CD4-positive, alpha-beta T cell treated with Interferon gamma for 1 hour (primary cell): ENCODE data around the gene RBM42.
A peak's percentile ranks its signal among the peaks of the same experiment; 100 is the strongest.

Experiments used
- DNase-seq: peaks from one replicate; pipeline ENCODE4 v3.0.0-alpha.2; 2020

The RBM42 gene

GRCh38 chr19:35621708-35622107, 7.1 kb upstream of the RBM42 start:
- no peak for DNase-seq

- DNase-seq, result no peak
Measured at GRCh38 chr19:35622750-35623149, 6.1 kb upstream of the RBM42 start.

GRCh38 chr19:35623327-35624010, 5.4 kb upstream of the RBM42 start:
- no peak for DNase-seq

- DNase-seq, result no peak
Measured at GRCh38 chr19:35628264-35628564, 622 bp upstream of the RBM42 start.

- no peak for DNase-seq
Measured at GRCh38 chr19:35629332-35629633, 447 bp downstream of the RBM42 start.

GRCh38 chr19:35633727-35634440, 5.0 kb downstream of the RBM42 start:
- no peak for DNase-seq

- no peak for DNase-seq
Measured at GRCh38 chr19:35636651-35637050, 7.8 kb downstream of the RBM42 start.

GRCh38 chr19:35637165-35637564, 8.3 kb downstream of the RBM42 start:
- DNase-seq, result no peak

GRCh38 chr19:35639321-35639639, 10.4 kb downstream of the RBM42 start:
- no peak for DNase-seq

GRCh38 chr19:35639863-35640262, 11.0 kb downstream of the RBM42 start:
- DNase-seq, result no peak

- peak; percentile 58 for DNase-seq
Measured at GRCh38 chr19:35641515-35642151, 12.8 kb downstream of the RBM42 start, which contains the start of gene ETV2. Gene ETV2, plus strand, starts transcription at chr19:35641745. Its CDS starts 716 bp downstream, at chr19:35642461.

- no peak for DNase-seq
Measured at GRCh38 chr19:35642312-35642711, 13.5 kb downstream of the RBM42 start.

GRCh38 chr19:35642798-35643254, 14.0 kb downstream of the RBM42 start:
- no peak for DNase-seq

GRCh38 chr19:35643255-35644205, 14.7 kb downstream of the RBM42 start:
- peak; percentile 80 for DNase-seq

GRCh38 chr19:35644206-35644986, 15.6 kb downstream of the RBM42 start:
- DNase-seq, result peak; percentile 98

GRCh38 chr19:35644987-35645679, 16.3 kb downstream of the RBM42 start:
- peak; percentile 68 for DNase-seq

GRCh38 chr19:35645680-35646511, 17.1 kb downstream of the RBM42 start:
- DNase-seq, result no peak

- DNase-seq, result peak; percentile 94
Measured at GRCh38 chr19:35648017-35648961, 19.5 kb downstream of the RBM42 start, which contains the start of gene COX6B1. Gene COX6B1, plus strand, starts transcription at chr19:35648323. Its CDS starts 2,921 bp downstream, at chr19:35651244.

GRCh38 chr19:35650581-35650980, 21.7 kb downstream of the RBM42 start:
- DNase-seq, result no peak
